Inflammatory macrophage treated with lipopolysaccharide for 1 hour (primary cell): Measurements from ENCODE around the gene HEMK1.

Source experiments
- DNase-seq, 2 donors: peaks; one replicate each; pipeline ENCODE4 v3.0.0-alpha.2; 2020 to 2022

HEMK1 gene

GRCh38 chr3:50568947-50569749 is at the start of gene HEMK1:
Gene HEMK1 (plus strand): TSS chr3:50569522. CDS start chr3:50571105, 1,583 bp downstream.
- peak; percentile 97 to 98 for DNase-seq

- DNase-seq: no peak
Measured at GRCh38 chr3:50520849-50521248, 48.5 kb upstream of the HEMK1 start.

GRCh38 chr3:50521572-50521971 is 47.8 kb upstream of the HEMK1 start:
- no peak for DNase-seq

- no peak for DNase-seq
Measured at GRCh38 chr3:50523279-50523811, 46.0 kb upstream of the HEMK1 start.

GRCh38 chr3:50524746-50525145 is 44.6 kb upstream of the HEMK1 start:
- DNase-seq: no peak

- DNase-seq: no peak
Measured at GRCh38 chr3:50525191-50525910, 44.0 kb upstream of the HEMK1 start.

GRCh38 chr3:50525987-50526386 is 43.3 kb upstream of the HEMK1 start:
- DNase-seq: peak; percentile 89

- no peak for DNase-seq
Measured at GRCh38 chr3:50530001-50530970, 39.0 kb upstream of the HEMK1 start.

- DNase-seq: no peak
Measured at GRCh38 chr3:50531201-50531600, 38.1 kb upstream of the HEMK1 start.

GRCh38 chr3:50532062-50532705 is 37.1 kb upstream of the HEMK1 start:
- no peak for DNase-seq

GRCh38 chr3:50533316-50533715 is 36.0 kb upstream of the HEMK1 start:
- no peak for DNase-seq

GRCh38 chr3:50533807-50534461 is 35.4 kb upstream of the HEMK1 start:
- DNase-seq: no peak

- no peak for DNase-seq
Measured at GRCh38 chr3:50534681-50535330, 34.5 kb upstream of the HEMK1 start.

GRCh38 chr3:50536471-50537180 is 32.7 kb upstream of the HEMK1 start:
- no peak for DNase-seq

GRCh38 chr3:50537421-50538129 is 31.7 kb upstream of the HEMK1 start:
- no peak for DNase-seq

GRCh38 chr3:50539356-50540286 is 29.7 kb upstream of the HEMK1 start:
- DNase-seq: no peak

GRCh38 chr3:50542177-50543034 is 26.9 kb upstream of the HEMK1 start:
- DNase-seq: peak in 1 of 2 donors; percentile 79

GRCh38 chr3:50545781-50546180 is 23.5 kb upstream of the HEMK1 start:
- no peak for DNase-seq
